AG09309 (cell line): ENCODE measurements around the gene SNX3.
A peak's percentile ranks its signal among the peaks of the same experiment; 100 is the strongest.
"Not testable (repeated sequence)": the region's sequence is repeated elsewhere in the genome, so short reads cannot be mapped to it uniquely, and the experiment has no call there.

Source experiments
- DNase-seq: peaks from one replicate; pipeline ENCODE4 v3.0.0-alpha.2; 2010; ENCODE audit warnings: low read depth
- H3K4me3 ChIP-seq: 2 replicates; pipeline ENCODE4 v1.5.1; 2011; ENCODE audit warnings: mild to moderate bottlenecking, low read depth, low read length, moderate library complexity; ENCODE audit not compliant: control insufficient read depth
- TF ChIP-seq, protein P1 (sequence below): IDR thresholded peaks from 2 replicates; pipeline ENCODE4 v1.5.1; 2011; ENCODE audit warnings: mild to moderate bottlenecking, low read depth, low read length, inconsistent platforms; ENCODE audit not compliant: insufficient read depth, control insufficient read depth; ENCODE audit errors: missing control alignments

SNX3 gene

DNA sequence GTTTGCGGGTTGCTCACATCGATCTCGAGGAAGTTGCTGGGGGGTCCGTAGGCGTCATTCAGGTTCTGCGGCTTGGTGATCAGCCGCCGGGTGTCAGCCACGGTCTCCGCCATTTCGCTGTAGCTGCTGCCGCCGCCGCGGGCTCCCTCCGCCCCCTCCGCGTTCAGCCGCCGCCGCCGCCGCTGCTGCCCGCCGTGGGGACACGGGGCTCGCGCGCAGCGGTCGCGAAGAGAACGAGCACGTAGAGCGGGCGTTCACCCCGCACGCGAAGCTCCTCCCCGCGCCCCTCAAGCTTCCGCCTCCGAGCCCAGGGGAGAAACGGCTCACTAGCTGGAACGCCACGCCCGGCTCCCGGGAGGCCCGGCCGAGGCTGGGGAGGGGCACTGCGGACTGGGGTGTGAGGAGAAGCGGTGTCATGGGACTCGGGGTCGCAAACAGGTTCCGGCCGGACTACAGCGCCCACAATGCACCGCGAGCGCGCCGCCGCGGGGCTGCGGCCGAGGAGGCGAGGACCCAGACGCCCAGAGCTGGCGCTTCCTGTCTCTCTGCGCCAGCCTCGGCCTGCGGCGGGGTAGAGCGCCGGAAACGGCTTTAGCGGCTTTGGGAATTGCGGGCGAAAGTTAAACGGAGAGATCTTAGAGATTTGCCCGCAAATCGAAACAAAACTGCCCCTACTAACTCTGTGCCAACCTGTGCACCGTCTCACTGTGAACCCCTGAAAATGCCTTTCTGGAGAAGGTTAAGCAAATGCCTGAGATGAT, at the start of gene SNX3:
SNX3 (minus strand) TSS at position 232 of the 761 bp plus-strand sequence; CDS start at position 113, 119 bp downstream.
- DNase-seq = peak; percentile 84
- H3K4me3 ChIP-seq = peak within 1 kb of the TSS; percentile 100
- TF ChIP-seq, protein P1, sequence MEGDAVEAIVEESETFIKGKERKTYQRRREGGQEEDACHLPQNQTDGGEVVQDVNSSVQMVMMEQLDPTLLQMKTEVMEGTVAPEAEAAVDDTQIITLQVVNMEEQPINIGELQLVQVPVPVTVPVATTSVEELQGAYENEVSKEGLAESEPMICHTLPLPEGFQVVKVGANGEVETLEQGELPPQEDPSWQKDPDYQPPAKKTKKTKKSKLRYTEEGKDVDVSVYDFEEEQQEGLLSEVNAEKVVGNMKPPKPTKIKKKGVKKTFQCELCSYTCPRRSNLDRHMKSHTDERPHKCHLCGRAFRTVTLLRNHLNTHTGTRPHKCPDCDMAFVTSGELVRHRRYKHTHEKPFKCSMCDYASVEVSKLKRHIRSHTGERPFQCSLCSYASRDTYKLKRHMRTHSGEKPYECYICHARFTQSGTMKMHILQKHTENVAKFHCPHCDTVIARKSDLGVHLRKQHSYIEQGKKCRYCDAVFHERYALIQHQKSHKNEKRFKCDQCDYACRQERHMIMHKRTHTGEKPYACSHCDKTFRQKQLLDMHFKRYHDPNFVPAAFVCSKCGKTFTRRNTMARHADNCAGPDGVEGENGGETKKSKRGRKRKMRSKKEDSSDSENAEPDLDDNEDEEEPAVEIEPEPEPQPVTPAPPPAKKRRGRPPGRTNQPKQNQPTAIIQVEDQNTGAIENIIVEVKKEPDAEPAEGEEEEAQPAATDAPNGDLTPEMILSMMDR = no peak

DNA sequence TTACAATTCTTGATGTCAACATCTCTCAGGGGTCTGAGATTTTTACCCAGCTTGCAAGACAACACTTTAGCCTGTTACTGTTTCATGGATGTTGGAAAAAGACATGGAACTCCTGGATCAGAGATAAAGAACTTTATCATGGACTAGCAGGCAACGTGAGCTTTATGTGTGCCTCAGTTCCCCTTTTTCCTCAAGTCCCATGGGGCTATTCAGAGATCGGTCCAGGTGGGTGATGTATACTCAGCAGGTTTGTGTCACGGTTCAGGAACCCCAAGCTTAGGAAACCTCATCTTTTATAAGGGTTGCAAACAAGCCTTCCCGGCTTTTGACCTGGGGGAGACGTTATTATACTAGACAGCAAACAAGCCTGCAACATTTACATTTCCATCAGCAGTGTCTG, 49.0 kb upstream of the SNX3 start:
- no peak overlapping the region for H3K4me3 ChIP-seq
- TF ChIP-seq, protein P1 = no peak
- DNase-seq = no peak

DNA sequence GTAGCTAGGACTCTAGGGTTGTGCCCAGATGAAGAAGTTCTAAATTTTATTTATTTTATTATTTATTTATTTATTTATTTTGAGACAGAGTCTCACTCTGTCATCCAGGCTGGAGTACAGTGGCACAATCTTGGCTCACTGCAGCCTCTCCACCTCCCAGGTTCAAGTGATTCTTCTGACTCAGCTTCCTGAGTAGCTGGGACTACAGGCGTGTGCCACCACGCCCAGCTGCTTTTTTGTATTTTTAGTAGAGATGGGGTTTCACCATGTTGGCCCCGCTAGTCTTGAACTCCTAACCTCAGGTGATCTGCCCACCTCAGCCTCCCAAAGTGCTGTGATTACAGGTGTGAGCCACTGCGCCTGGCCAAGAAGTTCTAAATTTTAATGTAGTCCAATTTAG, 47.8 kb upstream of the SNX3 start:
- not testable (repeated sequence) for DNase-seq

GRCh38 chr6:108304646-108305045, 43.8 kb upstream of the SNX3 start:
- H3K4me3 ChIP-seq = no peak overlapping the region
- DNase-seq = no peak
- TF ChIP-seq, protein P1 = no peak

More for the DNA sequence above, 47.8 kb upstream of the SNX3 start:
- H3K4me3 ChIP-seq = not testable (repeated sequence)

- H3K4me3 ChIP-seq = no peak overlapping the region
- DNase-seq = no peak
- TF ChIP-seq, protein P1 = no peak
Observed at GRCh38 chr6:108302386-108302785, 41.5 kb upstream of the SNX3 start.

- H3K4me3 ChIP-seq = peak overlapping the region; percentile 79
- no peak for DNase-seq
- TF ChIP-seq, protein P1 = no peak
Observed at GRCh38 chr6:108295676-108296075, 34.8 kb upstream of the SNX3 start.

- TF ChIP-seq, protein P1 = no peak
- peak; percentile 42 for DNase-seq
- peak within 1 kb of the TSS; percentile 79 for H3K4me3 ChIP-seq
Observed at GRCh38 chr6:108294727-108295625, 34.1 kb upstream of the SNX3 start, which contains the start of gene AFG1L. Gene AFG1L (plus strand): TSS chr6:108295054. CDS start chr6:108295080, 26 bp downstream.
